Mucosa of stomach (tissue), 1 donor: ENCODE measurements around the gene MMP17.
A peak's percentile ranks its signal among the peaks of the same experiment; 100 is the strongest.

Source experiments
- H3K27me3 ChIP-seq: one replicate; pipeline ENCODE4 v1.7.0; 2013; ENCODE audit warnings: mild to moderate bottlenecking, low read length; ENCODE audit not compliant: control insufficient read depth, insufficient read depth
- H3K36me3 ChIP-seq: one replicate; pipeline ENCODE4 v1.7.0; 2013; ENCODE audit warnings: low read length; ENCODE audit not compliant: control insufficient read depth, insufficient read depth
- H3K4me1 ChIP-seq: one replicate; pipeline ENCODE4 v1.7.0; 2013; ENCODE audit warnings: mild to moderate bottlenecking, low read length; ENCODE audit not compliant: control insufficient read depth, insufficient read depth
- H3K4me3 ChIP-seq: one replicate; pipeline ENCODE4 v1.7.0; 2013; ENCODE audit warnings: low read length
- H3K9ac ChIP-seq: one replicate; pipeline ENCODE4 v1.7.0; 2013; ENCODE audit warnings: mild to moderate bottlenecking, low read length, moderate library complexity
- H3K9me3 ChIP-seq: one replicate; pipeline ENCODE4 v1.7.0; 2013; ENCODE audit warnings: mild to moderate bottlenecking, low read length, moderate library complexity; ENCODE audit not compliant: control insufficient read depth
- donor health status: Pancreatic carcinoma.

The MMP17 gene

DNA sequence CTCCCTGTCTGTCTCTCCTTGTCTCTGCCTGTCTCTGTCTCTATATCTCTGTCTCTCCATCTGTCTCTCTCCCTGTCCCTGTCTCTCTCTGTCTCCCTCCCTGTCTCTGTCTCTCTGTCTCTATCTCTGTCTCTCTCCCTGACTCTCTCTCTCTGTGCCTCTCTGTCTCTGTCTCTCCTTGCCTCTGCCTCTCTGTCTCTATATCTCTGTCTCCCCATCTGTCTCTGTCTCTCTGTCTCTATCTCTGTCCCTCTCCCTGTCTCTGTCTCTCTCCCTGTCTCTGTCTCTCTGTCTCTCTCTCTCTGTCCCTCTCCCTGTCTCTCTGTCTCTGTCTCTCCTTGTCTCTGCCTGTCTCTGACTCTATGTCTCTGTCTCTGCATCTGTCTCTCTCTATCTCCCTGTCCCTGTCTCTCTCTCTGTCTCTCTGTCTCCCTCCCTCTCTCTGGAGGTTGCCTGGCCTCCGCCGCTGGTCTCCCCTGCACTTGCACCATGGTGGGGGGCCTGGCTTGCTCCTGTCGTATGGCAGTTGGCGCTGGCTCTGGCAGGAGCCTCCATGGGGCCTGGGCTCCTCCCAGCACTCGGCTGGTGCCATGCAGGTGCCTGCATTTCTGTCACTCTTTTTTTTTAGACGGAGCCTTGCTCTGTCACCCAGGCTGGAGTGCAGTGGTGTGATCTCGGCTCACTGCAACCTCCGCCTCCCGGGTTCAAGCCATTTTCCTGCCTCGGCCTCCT lies 28.3 kb downstream of the MMP17 start:
- Histone ChIP-seq H3K9ac (no peak overlapping the region), H3K27me3 (peaks cover 27% of the 10 kb centered on the region), H3K4me1 (peaks cover 13% of the 10 kb centered on the region), H3K9me3 (no peaks in the 10 kb centered on the region), H3K4me3 (no peak overlapping the region), H3K36me3 (no peaks in the 10 kb centered on the region)

DNA sequence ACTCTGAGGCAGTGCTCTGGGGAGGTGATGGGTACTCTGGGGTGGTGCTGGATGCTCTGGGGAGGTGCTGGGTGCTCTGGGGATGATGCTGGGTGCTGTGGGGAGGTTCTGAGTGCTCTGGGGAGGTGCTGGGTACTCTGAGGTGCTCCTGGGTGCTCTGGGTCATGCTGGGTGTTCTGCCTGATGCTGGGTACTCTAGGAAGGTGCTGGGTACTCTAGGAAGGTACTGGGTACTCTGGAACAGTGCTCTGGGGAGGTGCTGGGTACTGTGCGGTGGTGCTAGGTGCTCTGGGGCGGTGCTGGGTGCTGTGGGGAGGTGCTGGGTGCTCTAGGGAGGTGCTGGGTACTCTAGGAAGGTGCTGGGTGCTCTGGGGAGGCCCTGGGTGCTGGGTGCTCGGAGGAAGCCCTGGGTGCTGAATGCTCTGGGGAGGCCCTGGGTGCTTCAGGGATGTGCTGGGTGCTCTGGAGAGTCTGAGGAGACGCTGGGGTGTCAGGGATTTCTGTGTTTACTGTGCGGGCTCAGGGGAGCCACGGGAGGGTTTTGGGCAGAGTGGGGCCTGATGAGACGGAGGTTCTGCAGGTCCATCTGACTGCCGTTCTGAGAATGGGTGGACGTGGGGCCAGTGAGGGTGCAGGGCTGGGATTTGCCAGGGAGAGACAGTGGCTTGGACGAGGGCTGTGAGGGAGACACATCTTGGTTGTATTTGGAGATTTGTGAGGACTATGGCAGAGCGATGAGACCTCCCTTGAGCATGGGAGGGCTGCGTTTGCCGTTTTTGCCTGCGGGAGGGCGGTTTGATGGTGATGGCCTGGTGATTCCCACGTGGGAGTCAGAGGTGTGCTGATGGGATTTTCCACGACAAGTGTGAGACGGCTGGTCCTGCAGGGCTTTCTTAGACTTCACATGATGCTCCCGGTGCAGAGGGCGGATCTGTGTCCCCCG lies 30.0 kb downstream of the MMP17 start:
- no peaks in the 10 kb centered on the region for H3K36me3 ChIP-seq
- H3K9me3 ChIP-seq, result no peaks in the 10 kb centered on the region
- peaks cover 14% of the 10 kb centered on the region for H3K4me1 ChIP-seq
- H3K9ac ChIP-seq, result no peak overlapping the region
- H3K27me3 ChIP-seq, result peaks cover 31% of the 10 kb centered on the region
- no peak overlapping the region for H3K4me3 ChIP-seq

- Histone ChIP-seq H3K9ac (peak overlapping the region; percentile 39), H3K36me3 (no peaks in the 10 kb centered on the region), H3K27me3 (peaks cover 20% of the 10 kb centered on the region), H3K4me1 (peaks cover 14% of the 10 kb centered on the region), H3K4me3 (no peak overlapping the region), H3K9me3 (no peaks in the 10 kb centered on the region)
These were observed 32.5 kb downstream of the MMP17 start for GRCh38 chr12:131860472-131861260.

DNA sequence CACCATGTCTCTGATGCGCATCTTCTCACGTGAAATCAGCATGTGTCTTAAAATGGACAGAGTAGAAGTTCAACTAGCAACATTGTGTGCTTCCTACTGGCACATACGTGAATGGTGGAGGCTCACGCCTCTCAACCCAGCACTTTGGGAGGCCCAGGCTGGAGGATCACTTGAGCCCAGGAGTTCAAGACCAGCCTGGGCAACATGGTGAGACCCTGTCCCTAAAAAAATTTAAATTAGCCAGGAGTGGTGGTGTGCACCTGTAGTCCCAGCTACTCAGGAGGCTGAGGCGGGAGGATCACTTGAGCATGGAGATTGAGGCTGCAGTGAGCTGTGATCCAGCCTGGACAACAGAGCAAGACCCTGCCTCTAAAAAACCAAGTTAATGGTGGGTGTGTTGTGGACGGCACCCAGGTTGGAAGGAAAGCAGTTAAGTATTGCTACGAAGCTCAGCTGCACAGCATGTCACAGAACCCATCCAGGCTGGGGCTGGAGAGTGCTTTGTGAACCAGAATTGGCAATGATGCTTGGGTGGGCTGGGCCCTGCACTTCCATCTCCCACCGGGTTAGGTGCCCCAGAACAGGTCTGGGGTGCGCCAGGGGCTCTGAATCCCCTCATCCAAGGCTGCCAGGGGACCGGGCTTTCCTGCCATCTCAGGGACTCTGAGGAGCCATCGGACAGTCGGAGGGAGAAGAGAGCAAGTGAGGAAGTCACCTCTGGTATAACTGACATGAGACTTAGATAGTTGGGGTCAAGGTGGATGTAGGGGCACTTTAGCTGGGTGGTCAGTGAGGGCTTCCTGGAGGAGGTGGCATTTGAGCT lies 33.3 kb downstream of the MMP17 start:
- H3K9ac ChIP-seq, result no peak overlapping the region
- peaks cover 14% of the 10 kb centered on the region for H3K4me1 ChIP-seq
- H3K27me3 ChIP-seq, result peaks cover 12% of the 10 kb centered on the region
- H3K36me3 ChIP-seq, result no peaks in the 10 kb centered on the region
- H3K4me3 ChIP-seq, result no peak overlapping the region
- no peaks in the 10 kb centered on the region for H3K9me3 ChIP-seq

GRCh38 chr12:131862084-131862441 lies 33.9 kb downstream of the MMP17 start:
- H3K9ac ChIP-seq, result no peak overlapping the region

GRCh38 chr12:131862600-131862993 lies 34.4 kb downstream of the MMP17 start:
- Histone ChIP-seq H3K9me3 (no peaks in the 10 kb centered on the region), H3K27me3 (peaks cover 8% of the 10 kb centered on the region), H3K36me3 (no peaks in the 10 kb centered on the region), H3K4me1 (peaks cover 14% of the 10 kb centered on the region), H3K9ac (no peak overlapping the region), H3K4me3 (no peak overlapping the region)

More at GRCh38 chr12:131862084-131862441, 33.9 kb downstream of the MMP17 start:
- Histone ChIP-seq H3K4me3 (no peak overlapping the region), H3K9me3 (no peaks in the 10 kb centered on the region), H3K27me3 (peaks cover 10% of the 10 kb centered on the region), H3K4me1 (peaks cover 14% of the 10 kb centered on the region), H3K36me3 (no peaks in the 10 kb centered on the region)

DNA sequence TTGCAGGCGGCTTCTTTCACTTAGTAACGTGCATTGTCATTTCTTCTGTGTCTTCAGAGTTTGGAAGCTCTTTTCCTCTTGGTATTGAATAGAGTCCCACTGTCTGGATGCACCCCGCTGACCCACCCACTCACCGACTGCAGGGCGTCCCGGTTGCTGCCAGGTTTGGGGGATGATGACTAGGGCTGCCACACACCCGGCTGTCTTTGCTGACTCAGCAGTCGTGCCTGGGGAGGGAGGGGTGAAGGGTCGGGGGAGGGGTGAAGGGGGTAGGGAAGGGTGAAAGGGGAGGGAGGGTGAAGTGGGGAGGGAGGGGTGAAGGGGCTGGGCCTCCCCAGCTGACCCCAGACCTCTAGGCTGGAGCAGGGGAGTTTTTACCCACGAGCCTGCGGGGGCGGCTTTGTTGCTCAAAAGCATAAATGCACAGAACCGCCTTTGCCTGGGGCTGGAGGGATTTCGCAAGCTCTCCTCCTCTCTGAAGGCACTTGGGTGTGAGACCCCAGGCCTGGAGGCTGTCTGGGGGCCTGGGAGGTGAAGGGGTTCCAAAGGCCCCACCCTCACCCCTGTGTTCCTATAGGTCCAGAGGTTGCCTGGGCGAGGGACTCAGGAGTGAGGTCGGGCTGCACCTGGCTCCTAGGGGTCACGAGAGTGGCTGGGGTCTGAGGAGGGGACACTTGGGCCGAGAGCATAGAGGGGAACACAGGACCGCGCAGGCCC lies 35.0 kb downstream of the MMP17 start:
- Histone ChIP-seq H3K9ac (no peak overlapping the region), H3K9me3 (no peaks in the 10 kb centered on the region), H3K27me3 (peaks cover 5% of the 10 kb centered on the region), H3K4me1 (peaks cover 14% of the 10 kb centered on the region), H3K36me3 (no peaks in the 10 kb centered on the region), H3K4me3 (no peak overlapping the region)

- Histone ChIP-seq H3K9ac (no peak overlapping the region), H3K36me3 (no peaks in the 10 kb centered on the region), H3K4me3 (no peak overlapping the region), H3K4me1 (peaks cover 14% of the 10 kb centered on the region), H3K27me3 (peaks cover 5% of the 10 kb centered on the region), H3K9me3 (no peaks in the 10 kb centered on the region)
These were observed 35.7 kb downstream of the MMP17 start for GRCh38 chr12:131863711-131864396.

- H3K27me3 ChIP-seq, result peaks cover 5% of the 10 kb centered on the region
- no peaks in the 10 kb centered on the region for H3K9me3 ChIP-seq
- H3K4me1 ChIP-seq, result peaks cover 14% of the 10 kb centered on the region
- H3K9ac ChIP-seq, result no peak overlapping the region
- no peak overlapping the region for H3K4me3 ChIP-seq
- H3K36me3 ChIP-seq, result no peaks in the 10 kb centered on the region
These were observed 36.3 kb downstream of the MMP17 start for GRCh38 chr12:131864469-131864868.

DNA sequence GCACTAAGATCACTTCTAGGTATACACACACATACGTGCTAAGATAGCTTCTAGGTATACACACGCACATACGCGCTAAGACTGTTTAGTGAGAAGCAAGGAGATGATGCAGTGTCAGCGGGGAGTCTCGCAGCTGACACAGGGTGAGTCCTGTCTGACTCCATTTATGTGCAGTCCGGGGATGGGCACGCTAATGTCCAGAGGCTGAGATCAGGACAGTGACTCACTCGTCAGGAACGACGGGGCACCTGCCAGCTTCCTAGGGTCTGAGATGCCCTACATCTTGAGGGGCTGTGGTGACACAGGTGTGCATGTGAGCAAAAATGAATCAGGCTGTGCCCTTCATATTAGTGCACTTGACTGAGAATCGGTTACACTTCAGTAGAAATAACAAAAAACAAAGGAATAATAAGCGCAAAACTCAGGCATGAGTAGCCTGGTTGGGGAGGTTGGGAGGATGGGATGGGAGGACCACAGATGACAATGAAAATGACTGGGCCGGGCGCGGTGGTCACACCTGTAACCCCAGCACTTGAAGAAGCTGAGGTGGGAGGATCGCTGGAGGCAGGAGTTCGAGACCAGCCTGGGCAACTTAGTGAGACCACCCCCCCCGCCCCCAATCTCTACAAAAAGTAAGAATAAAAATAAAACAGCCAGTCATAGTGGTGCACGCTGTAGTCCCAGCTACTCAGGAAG lies 37.1 kb downstream of the MMP17 start:
- no peaks in the 10 kb centered on the region for H3K9me3 ChIP-seq

More for the DNA sequence above, 37.1 kb downstream of the MMP17 start:
- Histone ChIP-seq H3K4me3 (no peak overlapping the region), H3K4me1 (peaks cover 12% of the 10 kb centered on the region), H3K27me3 (peaks cover 5% of the 10 kb centered on the region), H3K9ac (no peak overlapping the region), H3K36me3 (no peaks in the 10 kb centered on the region)
